CD4-positive, alpha-beta T cell treated with Interleukin-21 for 1 hour (primary cell): ENCODE data around the gene TPH2.
A peak's percentile ranks its signal among the peaks of the same experiment; 100 is the strongest.

Source experiments
- DNase-seq: peaks from one replicate; pipeline ENCODE4 v3.0.0-alpha.2; 2020

TPH2 gene

GRCh38 chr12:71938728-71939385 lies at the start of gene TPH2:
Gene TPH2 (plus strand): TSS chr12:71938845. CDS start chr12:71938987, 142 bp downstream.
- peak; percentile 7 for DNase-seq

- DNase-seq, result no peak
Observed at GRCh38 chr12:71890475-71890874, 48.2 kb upstream of the TPH2 start.

GRCh38 chr12:71892059-71892458 lies 46.6 kb upstream of the TPH2 start:
- no peak for DNase-seq

- DNase-seq, result no peak
Observed at GRCh38 chr12:71896205-71896882, 42.3 kb upstream of the TPH2 start.

- DNase-seq, result no peak
Observed at GRCh38 chr12:71900091-71900490, 38.6 kb upstream of the TPH2 start.

GRCh38 chr12:71904629-71905028 lies 34.0 kb upstream of the TPH2 start:
- no peak for DNase-seq

- no peak for DNase-seq
Observed at GRCh38 chr12:71935594-71935993, 3.1 kb upstream of the TPH2 start.

- DNase-seq, result no peak
Observed at GRCh38 chr12:71940068-71940467, 1.4 kb downstream of the TPH2 start.

- DNase-seq, result no peak
Observed at GRCh38 chr12:71941174-71941573, 2.5 kb downstream of the TPH2 start.

- no peak for DNase-seq
Observed at GRCh38 chr12:71942259-71942658, 3.6 kb downstream of the TPH2 start.

GRCh38 chr12:71942703-71943102 lies 4.1 kb downstream of the TPH2 start:
- no peak for DNase-seq

GRCh38 chr12:71945121-71945520 lies 6.5 kb downstream of the TPH2 start:
- no peak for DNase-seq

GRCh38 chr12:71945883-71946282 lies 7.2 kb downstream of the TPH2 start:
- no peak for DNase-seq

- DNase-seq, result no peak
Observed at GRCh38 chr12:71947645-71948105, 9.0 kb downstream of the TPH2 start.

- no peak for DNase-seq
Observed at GRCh38 chr12:71948390-71948789, 9.7 kb downstream of the TPH2 start.

- no peak for DNase-seq
Observed at GRCh38 chr12:71949646-71950045, 11.0 kb downstream of the TPH2 start.

- no peak for DNase-seq
Observed at GRCh38 chr12:71950404-71950803, 11.8 kb downstream of the TPH2 start.

- no peak for DNase-seq
Observed at GRCh38 chr12:71950819-71951218, 12.2 kb downstream of the TPH2 start.

- no peak for DNase-seq
Observed at GRCh38 chr12:71954083-71954778, 15.6 kb downstream of the TPH2 start.

GRCh38 chr12:71954861-71955260 lies 16.2 kb downstream of the TPH2 start:
- DNase-seq, result no peak

GRCh38 chr12:71955970-71956369 lies 17.3 kb downstream of the TPH2 start:
- DNase-seq, result no peak

- no peak for DNase-seq
Observed at GRCh38 chr12:71958056-71958455, 19.4 kb downstream of the TPH2 start.

- no peak for DNase-seq
Observed at GRCh38 chr12:71958457-71958856, 19.8 kb downstream of the TPH2 start.

- DNase-seq, result no peak
Observed at GRCh38 chr12:71958993-71959578, 20.4 kb downstream of the TPH2 start.
